Dedifferentiated amniotic fluid mesenchymal stem cell (primary cell): ENCODE data around the gene RBM15B.

ENCODE experiments used
- DNase-seq: peaks from one replicate; pipeline ENCODE4 v3.0.0-alpha.2; 2016; ENCODE audit errors: extremely low spot score

The RBM15B gene

DNA sequence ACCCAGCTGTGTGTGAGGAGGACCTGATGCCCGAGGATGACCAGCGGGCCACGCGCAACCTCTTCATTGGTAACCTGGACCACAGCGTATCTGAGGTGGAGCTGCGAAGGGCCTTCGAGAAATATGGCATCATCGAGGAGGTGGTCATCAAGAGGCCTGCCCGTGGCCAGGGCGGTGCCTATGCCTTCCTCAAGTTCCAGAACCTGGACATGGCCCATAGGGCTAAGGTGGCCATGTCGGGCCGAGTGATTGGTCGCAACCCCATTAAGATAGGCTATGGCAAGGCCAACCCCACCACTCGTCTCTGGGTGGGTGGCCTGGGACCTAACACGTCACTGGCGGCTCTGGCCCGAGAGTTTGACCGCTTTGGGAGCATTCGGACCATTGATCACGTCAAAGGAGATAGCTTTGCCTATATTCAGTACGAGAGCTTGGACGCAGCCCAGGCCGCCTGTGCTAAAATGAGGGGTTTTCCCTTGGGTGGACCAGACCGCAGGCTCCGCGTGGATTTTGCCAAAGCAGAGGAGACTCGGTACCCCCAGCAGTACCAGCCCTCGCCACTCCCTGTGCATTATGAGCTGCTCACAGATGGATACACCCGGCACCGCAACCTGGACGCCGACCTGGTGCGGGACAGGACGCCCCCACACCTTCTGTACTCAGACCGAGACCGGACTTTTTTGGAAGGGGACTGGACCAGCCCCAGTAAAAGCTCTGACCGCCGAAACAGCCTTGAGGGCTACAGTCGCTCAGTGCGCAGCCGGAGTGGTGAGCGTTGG is 1.5 kb downstream of the RBM15B start:
- no peak for DNase-seq

DNA sequence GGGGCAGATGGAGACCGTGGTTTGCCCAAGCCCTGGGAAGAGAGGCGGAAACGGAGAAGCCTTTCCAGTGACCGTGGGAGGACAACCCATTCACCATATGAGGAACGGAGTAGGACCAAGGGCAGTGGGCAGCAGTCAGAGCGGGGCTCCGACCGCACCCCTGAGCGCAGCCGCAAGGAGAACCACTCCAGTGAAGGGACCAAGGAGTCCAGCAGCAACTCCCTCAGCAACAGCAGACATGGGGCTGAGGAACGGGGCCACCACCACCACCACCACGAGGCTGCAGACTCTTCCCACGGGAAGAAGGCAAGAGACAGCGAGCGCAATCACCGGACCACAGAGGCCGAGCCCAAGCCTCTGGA is 2.0 kb downstream of the RBM15B start:
- no peak for DNase-seq

DNA sequence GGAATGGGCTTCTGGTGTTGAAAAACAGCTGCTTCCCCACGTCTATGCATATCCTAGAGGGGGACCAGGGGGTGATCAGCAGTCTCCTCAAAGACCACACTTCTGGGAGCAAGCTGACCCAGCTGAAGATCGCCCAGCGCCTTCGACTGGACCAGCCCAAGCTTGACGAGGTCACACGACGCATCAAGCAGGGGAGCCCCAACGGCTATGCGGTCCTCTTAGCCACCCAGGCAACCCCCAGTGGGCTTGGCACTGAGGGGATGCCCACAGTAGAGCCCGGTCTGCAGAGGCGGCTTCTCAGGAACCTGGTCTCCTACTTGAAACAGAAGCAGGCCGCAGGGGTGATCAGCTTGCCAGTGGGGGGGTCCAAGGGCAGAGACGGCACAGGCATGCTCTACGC is 2.5 kb downstream of the RBM15B start:
- no peak for DNase-seq

DNA sequence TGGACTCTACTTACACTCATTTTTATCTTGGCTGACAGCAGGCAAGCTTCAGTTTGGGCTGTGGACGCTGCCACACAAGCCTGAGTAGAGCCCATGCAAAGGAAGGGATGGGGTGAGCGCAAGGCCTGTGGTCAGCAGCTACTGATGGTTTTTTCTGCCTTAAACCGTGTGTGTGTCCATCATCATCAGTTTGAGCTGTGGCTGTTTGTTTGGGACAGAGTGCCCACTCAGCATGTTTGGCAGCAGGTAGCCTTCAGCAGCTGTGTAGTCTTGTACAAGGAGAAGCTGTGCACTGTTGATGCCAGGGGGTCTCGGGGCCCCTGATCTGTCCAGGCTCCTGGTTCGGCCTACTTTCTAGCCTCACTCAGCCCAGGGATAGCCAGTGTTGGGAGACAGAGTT is 3.5 kb downstream of the RBM15B start:
- DNase-seq: no peak

DNA sequence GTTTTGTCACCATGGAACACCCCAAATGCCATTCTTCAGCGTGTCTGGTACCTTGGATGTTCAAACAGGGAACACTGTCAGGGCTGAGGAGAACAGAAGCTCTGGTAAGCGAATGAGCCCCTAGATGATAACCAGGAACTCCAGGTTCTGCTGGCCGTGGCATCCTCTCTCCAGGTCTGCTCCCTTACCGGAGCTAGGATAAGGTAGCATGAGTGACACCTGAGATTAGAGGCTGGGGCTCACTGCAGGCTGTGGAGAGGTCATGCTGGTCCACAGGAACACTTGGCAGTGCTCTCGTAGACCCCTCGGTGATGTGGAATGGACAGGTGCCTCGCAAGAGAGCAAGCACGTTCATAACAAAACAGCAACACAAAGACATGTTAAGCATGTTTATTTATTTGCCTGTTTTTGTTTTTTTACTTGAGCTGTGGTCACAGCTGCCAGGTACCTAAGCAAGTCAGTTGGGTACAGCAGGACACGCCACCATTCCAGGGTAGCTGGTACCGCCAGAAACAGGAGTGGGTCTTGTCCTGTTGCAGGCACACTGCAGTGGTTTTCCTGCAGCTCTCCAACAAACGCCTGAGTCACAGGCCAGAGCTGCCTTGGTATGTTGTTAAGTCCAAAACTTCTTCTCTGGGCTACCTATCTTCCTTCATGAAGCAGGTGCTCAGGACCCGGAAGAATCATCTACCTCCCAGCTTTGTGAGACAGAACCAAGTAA is 4.6 kb downstream of the RBM15B start:
- DNase-seq: no peak

DNA sequence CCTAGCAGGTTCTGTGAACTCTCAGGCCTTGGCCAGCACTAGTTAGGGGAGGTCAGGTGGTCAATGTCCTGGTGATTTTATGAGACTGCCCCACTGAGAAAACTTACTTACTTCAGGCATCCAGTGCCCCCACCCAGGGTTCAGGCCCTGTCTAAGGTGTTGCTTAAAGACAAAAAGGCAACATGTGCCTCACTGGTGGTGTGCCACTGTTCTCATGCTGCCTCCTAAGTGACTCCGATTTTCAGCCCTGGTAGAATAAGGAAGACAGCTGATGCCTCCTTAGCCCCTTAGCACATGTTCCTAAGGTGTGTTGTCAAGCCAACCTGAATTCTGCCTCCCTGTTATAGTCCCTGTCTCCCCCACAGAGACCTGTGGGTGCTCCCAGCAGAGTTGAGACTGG is 5.3 kb downstream of the RBM15B start:
- no peak for DNase-seq

DNA sequence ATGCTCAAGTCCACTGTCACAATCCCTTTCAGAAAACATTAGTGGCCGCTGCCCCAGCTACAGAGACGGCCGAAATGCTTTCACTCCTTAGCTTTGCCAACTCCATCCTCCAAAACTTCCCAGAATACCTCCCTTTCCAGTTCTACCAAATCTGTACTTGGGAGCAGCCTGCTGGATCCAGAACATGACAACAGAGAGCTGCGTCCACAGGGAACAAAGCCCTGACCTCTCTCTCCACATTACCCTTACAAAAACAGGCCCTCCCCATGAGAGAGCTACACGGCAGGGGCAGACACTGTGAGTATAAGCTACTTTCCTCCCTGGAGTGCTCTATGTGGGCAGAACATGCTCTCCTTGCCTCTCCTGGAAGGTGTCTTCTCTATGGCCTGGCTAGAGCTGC is 6.3 kb downstream of the RBM15B start:
- DNase-seq: no peak

DNA sequence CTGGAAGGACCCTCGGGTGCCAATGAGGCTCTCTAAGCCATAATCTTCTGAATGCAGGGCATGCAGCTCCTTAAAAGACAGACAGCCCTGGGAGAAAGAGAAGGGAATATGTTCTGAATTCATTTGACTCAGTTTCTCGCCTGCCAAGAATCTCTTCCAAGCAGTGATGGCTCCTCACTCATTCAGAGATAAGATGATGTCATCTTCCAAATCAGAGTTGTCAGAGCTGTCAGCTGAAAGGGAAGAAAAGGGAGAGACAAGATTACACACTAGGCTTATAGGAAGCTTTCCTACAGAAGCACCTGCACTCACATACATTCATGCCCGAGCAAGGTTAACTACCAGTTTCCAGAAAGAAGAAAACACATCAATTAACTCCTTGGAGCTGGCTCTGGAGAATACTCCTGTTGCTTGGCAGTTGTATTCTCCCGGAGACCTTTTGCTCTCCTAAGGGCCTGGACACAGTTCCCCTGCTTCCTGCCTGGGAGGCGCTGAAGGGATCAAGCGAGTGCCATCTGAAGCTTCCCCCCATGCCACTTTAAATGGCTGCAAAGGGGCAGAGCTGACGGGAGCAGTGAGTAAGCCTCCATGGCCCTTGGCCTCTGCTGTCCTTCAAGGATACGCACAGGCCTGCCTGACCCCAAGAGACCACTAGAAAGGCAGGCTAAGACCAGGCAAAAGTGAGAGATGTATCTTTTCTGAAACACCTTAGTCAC is 7.7 kb downstream of the RBM15B start:
- DNase-seq: no peak

DNA sequence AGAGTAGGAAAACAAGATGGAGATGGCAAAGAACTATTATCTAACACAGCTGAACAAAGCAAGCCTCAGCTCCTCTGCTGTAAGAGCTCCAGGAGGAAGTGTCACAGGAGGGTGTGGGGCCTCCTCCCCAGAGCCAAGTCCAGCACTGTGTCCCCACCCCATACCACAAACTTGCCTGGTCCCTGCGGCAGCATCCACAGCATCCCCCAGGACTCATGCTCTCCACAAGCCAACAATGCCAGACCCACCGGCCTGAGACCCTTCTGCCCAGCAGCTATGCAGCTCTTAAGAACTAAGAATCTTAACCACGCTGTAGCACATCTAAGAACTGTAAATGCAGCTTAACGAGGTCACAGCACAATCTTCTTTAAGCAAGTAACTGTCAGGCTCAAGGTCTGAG is 9.1 kb downstream of the RBM15B start:
- DNase-seq: no peak

DNA sequence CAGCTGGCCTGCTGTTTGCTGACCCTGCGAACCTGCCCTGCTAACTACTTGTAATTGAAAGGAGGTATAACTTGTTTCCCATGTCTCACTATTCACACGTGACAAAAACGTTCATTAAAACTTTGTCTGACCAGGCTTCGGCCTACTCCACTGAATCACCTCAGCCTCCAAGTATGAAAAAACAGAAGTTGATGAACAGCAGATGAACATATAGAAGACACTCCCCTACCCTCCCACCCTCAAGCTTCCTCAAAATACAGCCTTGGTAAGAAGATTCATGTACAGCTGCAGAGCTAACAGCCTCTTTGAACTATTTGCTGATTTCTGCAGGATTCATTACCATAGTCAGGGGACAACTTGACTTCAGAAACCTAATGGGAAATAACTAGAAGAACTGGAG is 10.7 kb downstream of the RBM15B start:
- DNase-seq: no peak

DNA sequence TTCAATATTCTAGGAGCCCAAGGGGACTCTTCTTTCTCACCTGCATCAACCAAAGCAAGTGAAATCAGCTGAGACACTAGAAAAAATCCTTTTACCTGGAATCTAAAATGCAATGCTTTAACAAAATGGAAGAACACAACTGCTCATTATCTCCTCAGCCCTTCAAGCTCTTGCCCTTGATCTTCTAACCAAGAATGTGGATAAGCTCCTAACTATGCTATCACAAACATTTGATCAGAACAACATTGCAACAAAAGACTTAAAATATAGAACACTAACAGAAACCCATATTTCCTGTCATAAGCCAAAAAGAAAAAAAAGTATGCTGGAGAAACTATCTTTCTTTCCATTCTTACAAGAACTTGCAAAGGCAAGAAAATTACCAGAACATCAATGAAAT is 12.6 kb downstream of the RBM15B start:
- no peak for DNase-seq

DNA sequence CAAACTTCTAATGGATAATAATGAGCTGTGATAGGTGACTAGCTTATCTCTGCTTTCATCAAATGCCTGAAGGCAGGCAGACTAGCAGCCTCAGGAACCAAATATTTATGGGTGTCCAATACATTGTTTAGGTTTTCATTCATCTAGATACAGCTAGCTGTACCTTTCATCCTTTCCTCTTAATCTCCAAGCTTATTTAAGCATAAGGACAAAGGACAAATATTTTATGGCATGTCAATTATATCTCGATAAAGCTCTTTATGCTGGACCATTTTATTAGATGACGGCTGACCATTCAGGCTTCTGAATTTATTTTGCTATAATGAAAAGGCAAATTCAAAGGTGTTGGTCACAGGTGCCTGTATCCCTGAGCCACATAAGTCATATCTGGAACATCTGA is 16.9 kb downstream of the RBM15B start:
- no peak for DNase-seq

DNA sequence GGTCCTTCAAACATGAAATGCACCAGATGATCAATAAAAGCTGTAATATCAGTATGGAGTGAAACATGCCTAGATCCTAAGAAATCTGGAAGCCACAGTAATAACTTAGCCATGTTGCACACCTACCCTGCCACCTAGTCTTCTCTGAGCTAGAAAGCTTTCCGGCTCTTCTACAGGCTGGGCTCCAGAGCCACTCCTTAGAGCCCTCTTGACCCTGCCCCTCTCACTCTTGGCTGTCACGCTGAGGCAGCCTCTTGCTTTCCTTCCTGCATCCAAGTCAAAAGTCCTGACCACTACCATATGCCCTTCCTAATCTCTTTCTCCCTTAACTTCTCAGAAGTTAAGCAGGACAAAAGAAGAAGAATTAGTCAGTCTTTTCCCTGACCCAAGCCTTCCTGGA is 17.7 kb downstream of the RBM15B start:
- DNase-seq: no peak

DNA sequence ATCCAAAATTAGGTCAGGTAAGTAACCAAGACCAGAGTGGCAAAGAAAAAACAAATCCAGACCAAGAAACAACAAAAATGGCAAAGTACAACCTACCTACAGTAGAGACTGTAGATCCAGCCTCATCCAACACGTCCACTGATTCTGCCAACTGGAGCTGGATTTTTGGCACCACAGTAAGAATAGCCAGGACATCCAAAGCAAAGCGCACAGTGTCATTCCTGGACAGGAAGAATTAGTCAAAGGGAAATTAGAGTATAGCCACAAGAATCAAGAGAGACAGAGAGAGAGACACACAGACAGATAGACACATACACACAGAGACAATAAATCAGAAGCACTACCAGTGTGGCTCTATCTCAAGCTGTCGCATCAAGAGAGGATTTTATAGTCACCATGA is 31.1 kb downstream of the RBM15B start:
- DNase-seq: no peak

DNA sequence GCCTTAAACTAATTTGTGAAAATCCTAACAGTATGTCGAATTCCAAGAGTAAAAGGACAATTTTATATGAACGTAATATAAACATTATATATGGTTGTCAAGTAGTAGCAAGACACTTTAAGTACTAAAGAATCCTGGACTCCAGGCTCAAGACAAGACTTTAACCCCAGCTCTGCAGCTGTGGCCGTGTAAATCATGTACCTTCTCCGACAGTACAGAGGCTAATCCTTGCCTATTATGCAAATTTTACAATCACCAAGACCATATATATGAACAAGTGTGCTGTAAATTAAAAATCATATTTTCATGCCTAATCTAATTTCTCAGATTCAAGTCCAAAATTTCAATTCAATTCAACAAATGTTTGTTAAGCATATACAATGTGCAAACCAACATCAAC is 35.8 kb downstream of the RBM15B start:
- no peak for DNase-seq

DNA sequence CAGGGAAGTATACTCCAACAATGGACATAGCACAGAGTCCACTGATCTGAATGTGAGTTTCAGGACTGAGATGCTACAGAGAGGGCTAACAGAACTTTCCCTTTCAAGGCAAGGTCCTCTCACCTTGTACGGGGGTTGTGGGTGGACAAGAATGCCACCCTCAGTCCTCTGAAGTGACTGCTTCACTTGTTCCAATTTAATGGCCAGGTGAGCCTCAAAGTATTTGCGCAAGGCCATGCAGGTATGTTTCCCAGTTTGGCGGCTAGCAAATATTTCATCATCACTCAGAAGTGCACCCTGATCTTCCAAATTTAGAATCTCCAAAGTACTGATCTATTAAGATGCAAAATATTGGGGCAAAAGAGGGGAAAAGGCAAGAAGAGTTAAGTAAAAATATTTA is 38.1 kb downstream of the RBM15B start:
- DNase-seq: no peak

DNA sequence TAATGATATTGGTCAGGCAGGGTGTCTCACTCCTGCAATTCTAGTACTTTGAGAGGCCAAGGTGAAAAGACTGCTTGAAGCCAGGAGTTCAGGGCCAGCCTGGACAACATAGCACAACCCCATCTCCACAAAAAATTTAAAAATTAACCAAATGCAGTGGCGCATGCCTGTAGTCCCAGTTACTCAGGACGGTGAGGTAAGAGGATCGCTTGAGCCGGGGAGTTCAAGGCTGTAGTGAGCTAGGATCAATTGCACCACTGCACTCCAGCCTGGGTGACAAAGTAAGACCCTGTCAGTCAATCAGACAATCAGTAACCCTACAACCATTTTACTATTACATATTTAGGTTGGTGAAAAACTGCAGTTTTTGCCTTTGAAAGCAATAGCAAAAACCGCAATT is 43.0 kb downstream of the RBM15B start:
- no peak for DNase-seq

DNA sequence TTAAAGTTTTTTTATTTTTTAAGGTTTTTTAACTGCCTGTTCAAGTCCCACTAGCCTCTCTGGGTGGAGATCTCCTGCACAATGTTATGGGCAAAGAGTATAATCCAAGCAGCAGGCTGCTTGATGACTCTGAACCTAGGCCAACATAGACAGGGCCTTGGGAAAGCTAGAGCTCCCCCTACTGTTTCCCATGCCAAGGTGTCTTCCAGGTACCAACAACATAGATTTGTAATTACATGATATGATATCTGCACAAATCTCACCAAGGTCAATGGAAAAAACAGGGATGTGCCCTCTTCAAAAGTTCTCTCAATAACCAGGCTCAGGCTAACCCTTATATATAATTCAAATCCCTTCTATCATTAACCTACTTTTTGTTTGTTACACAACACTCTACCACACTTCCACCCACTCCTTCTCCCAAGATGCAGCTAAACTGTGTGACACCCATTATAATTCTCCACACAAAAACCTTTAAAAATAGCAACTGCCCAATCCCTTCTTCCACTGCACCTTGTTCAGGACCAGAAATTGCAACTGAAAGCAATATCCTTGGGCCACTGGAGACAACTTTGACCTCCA is 43.8 kb downstream of the RBM15B start:
- no peak for DNase-seq

DNA sequence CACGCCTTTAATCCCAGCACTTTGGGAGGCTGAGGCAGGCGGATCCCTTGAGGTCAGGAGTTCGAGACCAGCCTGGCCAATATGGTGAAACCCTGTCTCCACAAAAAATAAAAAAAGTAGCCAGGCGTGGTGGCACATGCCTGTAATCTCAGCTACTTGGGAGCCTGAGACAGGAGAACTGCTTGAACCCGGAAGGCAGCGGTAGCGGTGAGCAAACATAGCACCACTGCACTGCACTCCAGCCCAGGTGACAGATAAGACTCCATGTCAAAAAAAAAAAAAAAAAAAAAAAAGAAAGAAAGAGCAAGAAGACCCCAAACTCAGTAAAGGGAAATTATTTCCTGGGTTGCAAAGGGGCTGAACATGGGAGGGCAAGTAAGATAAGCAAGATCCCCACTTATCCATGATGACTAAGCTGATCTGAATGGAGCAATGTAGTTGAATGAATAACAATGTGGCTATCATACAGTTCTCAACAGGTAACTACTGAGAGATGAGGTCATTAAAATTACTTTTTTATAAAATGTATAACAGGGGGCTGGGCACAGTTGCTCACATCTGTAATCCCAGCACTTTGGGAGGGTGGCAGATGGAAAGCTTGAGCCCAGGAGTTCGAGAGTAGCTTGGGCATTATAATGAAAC is 46.0 kb downstream of the RBM15B start:
- no peak for DNase-seq

DNA sequence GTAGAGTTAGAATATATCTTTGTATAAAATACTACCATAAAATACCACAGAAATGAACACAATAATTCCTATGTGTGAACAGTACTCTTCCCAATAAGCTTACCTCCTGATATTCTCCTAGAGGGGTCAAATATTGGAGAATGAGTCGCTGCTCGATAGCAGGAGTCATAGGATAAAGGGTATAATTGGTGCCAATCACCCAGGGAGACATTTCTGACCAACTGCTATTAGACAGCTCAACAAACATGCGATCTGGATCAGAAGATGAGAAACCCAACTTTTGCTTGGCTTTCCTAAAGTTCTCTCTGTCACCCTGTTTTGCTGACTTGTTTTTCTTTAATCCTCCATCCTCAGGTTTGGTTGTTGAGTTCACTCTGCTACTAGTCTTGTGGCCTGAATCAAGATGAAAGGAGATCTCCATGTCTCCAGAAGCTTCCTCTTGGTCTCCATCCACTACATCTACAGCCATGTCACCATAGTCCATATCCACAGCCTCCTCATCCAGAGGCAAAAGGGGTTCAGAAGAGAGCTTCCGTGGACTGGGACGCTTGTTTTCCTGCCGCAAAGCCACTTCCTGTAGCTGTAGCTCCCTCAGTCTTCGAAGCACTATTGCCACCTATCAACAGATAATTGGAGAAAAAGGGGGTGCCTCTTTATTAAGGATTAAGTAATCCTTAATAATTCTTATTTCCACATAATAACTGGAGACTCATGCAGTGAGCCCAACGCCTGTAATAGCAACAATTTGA is 50.4 kb downstream of the RBM15B start:
- no peak for DNase-seq

DNA sequence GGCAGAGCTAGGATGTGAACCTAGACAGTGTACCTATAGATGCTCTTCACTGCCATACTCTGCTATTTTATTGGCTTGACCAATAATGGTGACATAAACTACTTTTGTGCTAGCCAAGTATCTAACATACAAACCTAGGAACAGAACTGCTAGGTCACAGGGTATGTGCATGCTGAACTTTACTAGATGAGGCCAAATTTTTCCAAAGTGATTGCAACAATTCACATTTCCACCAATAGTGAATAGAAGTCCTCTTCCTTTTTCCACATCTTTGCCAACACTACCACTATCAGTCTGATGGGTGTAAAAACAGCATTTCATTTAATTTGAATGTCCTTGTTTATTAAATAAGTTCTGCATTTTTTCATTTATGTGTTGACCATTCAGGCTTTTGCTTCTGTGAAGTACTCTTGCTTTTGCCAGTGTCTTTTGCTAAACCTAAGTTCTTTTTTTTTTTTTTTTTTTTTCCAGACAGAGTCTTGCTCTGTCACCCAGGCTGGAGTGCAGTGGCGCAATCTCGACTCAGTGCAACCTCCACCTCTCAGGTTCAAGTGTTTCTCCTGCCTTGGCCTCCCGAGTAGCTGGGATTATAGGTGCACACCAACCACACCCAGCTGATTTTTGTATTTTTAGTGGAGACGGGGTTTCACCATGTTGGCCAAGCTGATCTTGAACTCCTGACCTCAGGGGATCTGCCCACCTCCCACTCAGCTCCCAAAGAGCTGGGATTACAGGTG is 54.6 kb downstream of the RBM15B start:
- no peak for DNase-seq
